Liver (tissue), 9 donors: ENCODE results near the gene COG4. TPM values are rescaled to one million over a fixed set of nuclear protein-coding genes. Genes with fewer than 3 reads are reported as not detected.

Experiments
- DNase-seq: peaks from one replicate; pipeline ENCODE4 v3.0.0-alpha.2; 2017; ENCODE audit warnings: low spot score
- H3K27ac ChIP-seq, 2 donors: one replicate each; pipeline ENCODE4 v1.7.0; 2013; ENCODE audit warnings: inconsistent platforms in 2 of 2, low read length in 2 of 2, control low read depth in 1 of 2, low read depth in 1 of 2, mild to moderate bottlenecking in 1 of 2
- H3K27me3 ChIP-seq, 4 donors: one replicate each; pipeline versions ENCODE4 v1.6.1 to v1.7.0; 2013; ENCODE audit warnings: low read length in 3 of 4, inconsistent platforms in 1 of 4, mild to moderate bottlenecking in 1 of 4, moderate library complexity in 1 of 4; ENCODE audit not compliant: control insufficient read depth in 4 of 4, insufficient read depth in 4 of 4
- H3K36me3 ChIP-seq, 4 donors: one replicate each; pipeline versions ENCODE4 v1.6.1 to v1.7.0; 2013; ENCODE audit warnings: low read length in 3 of 4, mild to moderate bottlenecking in 3 of 4, low read depth in 1 of 4, moderate library complexity in 1 of 4; ENCODE audit not compliant: control insufficient read depth in 4 of 4, insufficient read depth in 3 of 4
- H3K4me1 ChIP-seq, 4 donors: one replicate each; pipeline versions ENCODE4 v1.6.1 to v1.7.0; 2013; ENCODE audit warnings: low read length in 3 of 4, mild to moderate bottlenecking in 3 of 4, moderate library complexity in 1 of 4; ENCODE audit not compliant: control insufficient read depth in 4 of 4, insufficient read depth in 4 of 4
- H3K4me3 ChIP-seq, 3 donors: one replicate each; pipeline versions ENCODE4 v1.6.1 to v1.7.0; 2013; ENCODE audit warnings: low read length in 3 of 3, control low read depth in 1 of 3, low read depth in 1 of 3, mild to moderate bottlenecking in 1 of 3
- H3K9ac ChIP-seq, 2 donors: one replicate each; pipeline ENCODE4 v1.7.0; 2013; ENCODE audit warnings: low read length in 2 of 2, mild to moderate bottlenecking in 2 of 2, moderate library complexity in 2 of 2, control low read depth in 1 of 2, low read depth in 1 of 2
- H3K9me3 ChIP-seq, 4 donors: one replicate each; pipeline versions ENCODE4 v1.6.1 to v1.7.0; 2013; ENCODE audit warnings: low read length in 3 of 4; ENCODE audit not compliant: control insufficient read depth in 4 of 4
- ATF3 ChIP-seq: IDR thresholded peaks from 2 replicates; pipeline ENCODE4 v1.6.1; 2016; ENCODE audit warnings: antibody characterized with exemption
- FOXA1 ChIP-seq: IDR thresholded peaks from 2 replicates; pipeline ENCODE4 v1.6.1; 2016; ENCODE audit warnings: antibody characterized with exemption
- FOXA2 ChIP-seq: IDR thresholded peaks from 2 replicates; pipeline ENCODE4 v1.6.1; 2016; ENCODE audit warnings: antibody characterized with exemption
- GABPA ChIP-seq, 2 donors: IDR thresholded peaks in 1 of 2; conservative IDR thresholded peaks in 1 of 2; 2 replicates each; pipeline ENCODE4 v1.6.1; 2016; ENCODE audit warnings: antibody characterized with exemption in 2 of 2, mild to moderate bottlenecking in 1 of 2, moderate library complexity in 1 of 2
- HNF4A ChIP-seq, 2 donors: conservative IDR thresholded peaks; 2 replicates each; pipeline ENCODE4 v1.6.1; 2016; ENCODE audit warnings: antibody characterized with exemption in 2 of 2, mild to moderate bottlenecking in 2 of 2
- HNF4G ChIP-seq: IDR thresholded peaks from 2 replicates; pipeline ENCODE4 v1.6.1; 2016; ENCODE audit warnings: antibody characterized with exemption
- JUND ChIP-seq, 2 donors: IDR thresholded peaks; 2 replicates each; pipeline ENCODE4 v1.6.1; 2016; ENCODE audit warnings: antibody characterized with exemption in 2 of 2
- MAX ChIP-seq: IDR thresholded peaks from 2 replicates; pipeline ENCODE4 v1.6.1; 2016; ENCODE audit warnings: antibody characterized with exemption
- NR2F2 ChIP-seq: IDR thresholded peaks from 2 replicates; pipeline ENCODE4 v1.6.1; 2016; ENCODE audit warnings: antibody characterized with exemption
- RAD21 ChIP-seq, 2 donors: IDR thresholded peaks; 2 replicates each; pipeline ENCODE4 v1.6.1; 2016; ENCODE audit warnings: antibody characterized with exemption in 2 of 2, mild to moderate bottlenecking in 2 of 2
- REST ChIP-seq: IDR thresholded peaks from 2 replicates; pipeline ENCODE4 v1.6.1; 2016; ENCODE audit warnings: antibody characterized with exemption, mild to moderate bottlenecking
- RXRA ChIP-seq, 2 donors: IDR thresholded peaks; 2 replicates each; pipeline ENCODE4 v1.6.1; 2017 to 2018; ENCODE audit warnings: antibody characterized with exemption in 2 of 2, mild to moderate bottlenecking in 1 of 2
- SP1 ChIP-seq: IDR thresholded peaks from 2 replicates; pipeline ENCODE4 v1.6.1; 2018; ENCODE audit warnings: antibody characterized with exemption, mild to moderate bottlenecking
- TAF1 ChIP-seq: conservative IDR thresholded peaks from 2 replicates; pipeline ENCODE4 v1.6.1; 2016; ENCODE audit warnings: antibody characterized with exemption, mild to moderate bottlenecking
- YY1 ChIP-seq: IDR thresholded peaks from 2 replicates; pipeline ENCODE4 v1.6.1; 2016; ENCODE audit warnings: antibody characterized with exemption, mild to moderate bottlenecking
- ZBTB33 ChIP-seq: IDR thresholded peaks from 2 replicates; pipeline ENCODE4 v1.6.1; 2016; ENCODE audit warnings: antibody characterized with exemption
- WGBS: extraction: QIAGEN DNeasy Blood & Tissue Kit; methylation state at CpG from one replicate; pipeline ENCODE4 v1.1.7; 2013; 5-methylcytosine and 5-hydroxymethylcytosine counted together
- polyA plus RNA-seq, 2 donors: library from polyadenylated mRNA; stranded (reverse) in 1 of 2; unstranded in 1 of 2; fragments of 200-250 nt in 1 of 2; fragments of >200 nt in 1 of 2; fragmentation: Nextera tagmentation in 1 of 2; extraction: Ambion mirVana in 1 of 2; gene quantifications; one replicate each; pipeline versions ENCODE4 v1.2.1 to v1.2.3, GENCODE V29; 2013 to 2015
- total RNA-seq, 2 donors: library from RNA; depleted of rRNA; stranded (reverse); fragments of >200 nt; gene quantifications; one replicate each; pipeline ENCODE4 v1.2.3, GENCODE V29; 2014
- donor health status: healthy.
- donor health status: healthy.
- donor health status: healthy.
- donor health status: healthy.
- donor health status: healthy.

The COG4 gene
- total and polyA plus RNA-seq, 4 donors = 15.3 to 59.5 (median 27.2) TPM

GRCh38 chr16:70467608-70468007 is 55.7 kb downstream of the COG4 start (continued):
- no peak for TF ChIP-seq SP1

- WGBS = 93% methylated on average over 11 of the region's 11 CpGs
- Histone ChIP-seq H3K36me3 (peaks cover 3 to 39% (median 7%) of the 10 kb centered on the region in 4 donors), H3K9ac (no peak overlapping the region), H3K27ac (no peak overlapping the region), H3K9me3 (no peaks in the 10 kb centered on the region), H3K27me3 (no peaks in the 10 kb centered on the region), H3K4me1 (no peaks in the 10 kb centered on the region), H3K4me3 (no peak overlapping the region)
- DNase-seq = no peak
- no peak for TF ChIP-seq HNF4G
- TF ChIP-seq RAD21 (IDR thresholded peaks at IDR 0.05) = peak in 1 of 2 donors; percentile 23
Observed at GRCh38 chr16:70467113-70467512, 56.2 kb downstream of the COG4 start.

GRCh38 chr16:70466805-70467076 is 56.6 kb downstream of the COG4 start:
- 93% methylated on average over 7 of the region's 7 CpGs for WGBS
- no peak overlapping the region for H3K27ac ChIP-seq
- H3K36me3 ChIP-seq = peaks cover 3 to 39% (median 7%) of the 10 kb centered on the region in 4 donors
- DNase-seq = no peak
- H3K9me3 ChIP-seq = no peaks in the 10 kb centered on the region
- no peaks in the 10 kb centered on the region for H3K27me3 ChIP-seq
- no peak overlapping the region for H3K4me3 ChIP-seq
- no peak overlapping the region for H3K9ac ChIP-seq
- TF ChIP-seq RAD21 (IDR thresholded peaks at IDR 0.05) (no peak), SP1 (no peak), JUND (IDR thresholded peaks at IDR 0.05) (no peak), TAF1 (no peak), MAX (no peak), FOXA1 (no peak), NR2F2 (no peak), ZBTB33 (no peak), YY1 (no peak)
- no peaks in the 10 kb centered on the region for H3K4me1 ChIP-seq

- no peak overlapping the region for H3K27ac ChIP-seq
- H3K9ac ChIP-seq = no peak overlapping the region
- H3K4me1 ChIP-seq = no peaks in the 10 kb centered on the region
- H3K9me3 ChIP-seq = no peaks in the 10 kb centered on the region
- H3K27me3 ChIP-seq = no peaks in the 10 kb centered on the region
- no peak overlapping the region for H3K4me3 ChIP-seq
- 89% methylated on average over 13 of the region's 13 CpGs for WGBS
- no peak for DNase-seq
- H3K36me3 ChIP-seq = peaks cover 3 to 38% (median 7%) of the 10 kb centered on the region in 4 donors
- TF ChIP-seq HNF4A (conservative IDR thresholded peaks at IDR 0.05) (no peak), TAF1 (no peak), GABPA (IDR thresholded peaks at IDR 0.05 in 1 of 2, conservative IDR thresholded peaks at IDR 0.05 in 1 of 2) (no peak), HNF4G (no peak), ATF3 (no peak), MAX (no peak), RXRA (IDR thresholded peaks at IDR 0.05) (no peak), JUND (IDR thresholded peaks at IDR 0.05) (no peak), RAD21 (IDR thresholded peaks at IDR 0.05) (no peak), REST (no peak), FOXA2 (no peak), NR2F2 (no peak), SP1 (no peak), ZBTB33 (no peak)
Observed at GRCh38 chr16:70465999-70466804, 57.2 kb downstream of the COG4 start.
